HG03469 (cell line): ENCODE measurements around the gene ZNF214.

Experiments
- ATAC-seq: cut with Tn5 transposase; IDR thresholded peaks from one replicate; pipeline ENCODE4 v1.9.1; 2021; ENCODE audit warnings: mild to moderate bottlenecking, moderate library complexity, moderate number of reproducible peaks; ENCODE audit not compliant: unreplicated experiment

ZNF214 gene

GRCh38 chr11:7020183-7020917, at the start of gene ZNF214, which contains the start of gene NLRP14:
TSS of gene ZNF214 (minus strand) at chr11:7020346. CDS start at chr11:7002835, 17,511 bp downstream.
TSS of gene NLRP14 (plus strand) at chr11:7020479. CDS start at chr11:7038587, 18,108 bp downstream.
- ATAC-seq = no peak

GRCh38 chr11:7062534-7062933, 42.4 kb upstream of the ZNF214 start:
- no peak for ATAC-seq

DNA sequence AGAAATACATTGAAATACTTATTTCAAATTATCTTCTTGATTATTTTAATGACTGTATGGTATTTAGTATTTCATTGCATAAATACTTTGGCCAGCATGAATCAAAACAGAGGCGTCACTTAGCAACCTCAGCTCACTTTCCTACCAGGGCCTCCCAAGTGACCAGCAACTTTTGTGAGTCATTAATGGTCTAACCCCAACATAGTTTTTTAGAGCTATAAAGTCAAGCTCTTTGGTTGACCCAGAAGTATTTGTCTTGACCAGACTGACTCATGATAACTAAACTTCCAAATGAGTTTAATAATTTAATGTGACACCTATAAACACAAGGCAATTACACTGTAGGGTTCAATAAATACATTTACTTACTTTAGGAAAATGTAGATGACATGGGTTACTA, 40.7 kb upstream of the ZNF214 start:
- no peak for ATAC-seq

DNA sequence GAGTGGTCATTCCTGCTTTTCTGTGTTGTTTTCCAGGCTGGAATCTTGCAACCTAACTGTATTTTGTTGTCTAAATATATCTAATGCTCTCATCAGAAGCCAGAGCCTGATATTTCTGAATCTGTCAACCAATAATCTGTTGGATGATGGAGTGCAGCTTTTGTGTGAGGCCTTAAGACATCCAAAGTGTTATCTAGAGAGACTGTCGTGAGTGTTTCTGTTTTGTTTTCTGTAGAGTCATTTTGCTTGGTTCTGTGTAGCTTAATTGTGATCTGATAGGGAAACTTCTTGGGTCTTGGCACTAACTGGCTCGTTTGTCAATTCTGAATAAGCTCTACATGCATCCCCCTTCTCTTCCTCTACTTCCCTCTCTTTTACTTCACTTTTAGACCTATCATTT, 37.5 kb upstream of the ZNF214 start:
- no peak for ATAC-seq

GRCh38 chr11:7056828-7057513, 36.8 kb upstream of the ZNF214 start:
- ATAC-seq = no peak

- no peak for ATAC-seq
Observed at GRCh38 chr11:7050191-7050590, 30.0 kb upstream of the ZNF214 start.

GRCh38 chr11:7046474-7047175, 26.5 kb upstream of the ZNF214 start:
- ATAC-seq = no peak

- no peak for ATAC-seq
Observed at GRCh38 chr11:7034019-7034418, 13.9 kb upstream of the ZNF214 start.

- ATAC-seq = no peak
Observed at GRCh38 chr11:7032692-7033091, 12.5 kb upstream of the ZNF214 start.

DNA sequence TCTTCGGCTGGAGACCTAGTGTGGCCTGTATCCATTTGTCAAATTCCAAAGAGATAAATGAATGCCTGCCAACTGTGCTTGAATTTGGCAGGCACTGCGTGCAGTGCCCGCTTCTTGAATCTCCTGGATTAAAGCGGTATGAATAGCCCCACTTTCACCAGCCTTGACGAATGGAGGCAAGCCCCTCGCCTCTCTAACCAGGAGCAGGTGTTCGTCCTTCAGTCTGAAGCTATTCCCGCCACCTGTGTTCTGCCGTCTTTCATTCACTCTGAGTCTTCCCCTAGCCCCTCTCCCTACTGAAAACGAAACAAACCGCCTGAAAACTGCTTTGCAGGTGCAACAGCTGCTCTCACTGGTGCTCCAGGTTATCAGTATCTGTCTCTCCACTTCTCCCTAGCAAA, 11.3 kb upstream of the ZNF214 start:
- no peak for ATAC-seq

GRCh38 chr11:7030836-7031235, 10.7 kb upstream of the ZNF214 start:
- no peak for ATAC-seq

DNA sequence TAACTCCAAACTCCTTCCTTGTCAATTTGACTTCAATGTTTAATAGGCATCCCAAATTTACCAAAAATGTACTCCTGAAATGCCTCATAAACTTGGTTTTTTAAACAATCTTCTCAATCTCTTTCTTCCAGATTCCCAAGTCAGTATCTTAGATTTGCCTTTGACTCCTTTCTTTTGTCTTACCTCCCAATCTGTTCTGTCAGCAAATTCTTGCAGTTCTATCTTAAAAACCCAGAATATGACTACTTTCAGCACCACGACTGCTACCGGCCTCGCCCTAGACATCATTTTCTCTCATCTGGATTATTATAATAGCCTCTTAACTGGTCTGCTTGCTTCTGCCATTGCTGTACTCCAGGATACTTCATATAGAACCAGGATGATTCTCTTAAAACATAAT, 8.0 kb upstream of the ZNF214 start:
- ATAC-seq = no peak

GRCh38 chr11:7021318-7021717, 1.2 kb upstream of the ZNF214 start:
- ATAC-seq = no peak

DNA sequence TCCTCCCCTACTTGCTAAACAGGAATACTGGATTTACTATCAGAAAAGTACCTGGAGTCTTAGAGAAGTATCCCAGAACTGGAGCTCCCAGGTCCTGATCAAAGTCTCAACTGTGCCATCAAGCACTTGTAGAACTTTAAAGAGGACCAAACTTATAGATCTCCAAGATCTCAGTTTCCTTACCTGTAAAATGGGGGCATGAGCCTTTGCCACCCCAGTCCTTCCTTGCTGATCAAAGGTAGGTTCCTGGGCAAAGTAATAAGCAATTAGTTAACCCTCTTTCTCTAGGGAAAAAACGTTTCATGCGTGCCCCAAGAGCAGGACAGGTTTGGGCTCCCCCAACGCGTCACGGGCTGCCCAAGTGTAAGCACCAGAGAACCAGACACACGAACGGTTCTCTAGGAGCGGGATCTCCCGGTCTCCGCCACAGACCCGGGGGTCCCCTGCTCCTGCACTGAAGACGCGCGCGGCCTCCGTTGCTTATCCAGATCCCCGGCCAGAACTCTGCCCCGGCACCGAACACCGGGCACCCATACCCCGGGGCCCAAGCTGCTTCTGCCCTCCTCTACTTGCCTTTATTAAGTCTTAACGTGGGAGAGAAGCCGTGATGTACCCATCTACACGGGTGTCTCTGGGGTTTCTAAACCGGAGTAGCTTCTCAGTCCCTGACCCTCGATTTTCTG, 505 bp downstream of the ZNF214 start:
- ATAC-seq = no peak

- ATAC-seq = no peak
Observed at GRCh38 chr11:7016011-7016410, 4.1 kb downstream of the ZNF214 start.

GRCh38 chr11:7014118-7014517, 6.0 kb downstream of the ZNF214 start:
- no peak for ATAC-seq

DNA sequence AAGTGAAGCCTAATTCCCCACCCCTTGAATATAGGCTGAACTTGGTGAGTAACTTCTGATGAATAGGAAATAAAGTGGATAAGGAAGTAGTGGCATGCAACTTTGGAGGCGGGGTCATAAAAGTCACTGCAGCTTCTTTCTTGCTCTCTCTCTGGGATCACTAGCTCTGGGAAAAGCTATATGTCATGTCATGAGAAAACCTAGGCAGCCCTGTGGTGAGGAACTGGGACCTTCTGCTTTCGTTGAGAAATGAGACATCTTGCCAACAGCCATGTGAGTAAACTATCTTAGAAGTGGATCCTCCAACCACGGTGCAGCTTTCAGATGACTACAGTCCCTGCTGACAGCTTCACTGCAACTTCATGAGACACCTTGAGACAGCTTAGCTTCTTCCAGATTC, 15.7 kb downstream of the ZNF214 start:
- ATAC-seq = no peak

- no peak for ATAC-seq
Observed at GRCh38 chr11:6995703-6996102, 24.4 kb downstream of the ZNF214 start.

GRCh38 chr11:6992457-6993417, 27.4 kb downstream of the ZNF214 start:
- ATAC-seq = no peak

- no peak for ATAC-seq
Observed at GRCh38 chr11:6992026-6992425, 28.1 kb downstream of the ZNF214 start.
